K562 (cell line): Measurements from ENCODE around the gene LY6G6D. TPM values are rescaled to one million over a fixed set of nuclear protein-coding genes. Genes with fewer than 3 reads are reported as not detected.

ENCODE experiments used
- ARID1B ChIP-seq: fragments of 450-650 bp; IDR thresholded peaks from 2 replicates; pipeline ENCODE4 v1.6.1; 2016; ENCODE audit warnings: antibody characterized with exemption, mild to moderate bottlenecking, inconsistent platforms
- DNMT1 ChIP-seq: fragments of 450-650 bp; IDR thresholded peaks from 2 replicates; pipeline ENCODE4 v1.6.1; 2016; ENCODE audit warnings: antibody characterized with exemption, mild to moderate bottlenecking
- HMG20A ChIP-seq: fragments of 450-650 bp; formaldehyde crosslinking; conservative IDR thresholded peaks from 2 replicates; pipeline ENCODE4 v1.4.0; 2020; ENCODE audit warnings: mild to moderate bottlenecking, mixed read lengths
- MAFK ChIP-seq: IDR thresholded peaks from 2 replicates; pipeline ENCODE4 v1.6.1; 2011; ENCODE audit warnings: low read length, improper control_type of control experiment
- PRPF4 ChIP-seq: fragments of 200-400 bp; formaldehyde crosslinking; IDR thresholded peaks from one replicate; pipeline ENCODE4 v1.6.1; 2017; ENCODE audit warnings: low read length, low read depth, mild to moderate bottlenecking; ENCODE audit not compliant: insufficient read depth, poor library complexity, severe bottlenecking
- RBM15 ChIP-seq: fragments of 200-400 bp; formaldehyde crosslinking; IDR thresholded peaks from 2 replicates; pipeline ENCODE4 v1.6.1; 2018; ENCODE audit warnings: mild to moderate bottlenecking, low read length, moderate library complexity; ENCODE audit not compliant: insufficient read depth
- polyA plus RNA-seq, 8 experiments: library from polyadenylated mRNA; depleted of rRNA in 4 of 8; stranded (reverse) in 5 of 8; unstranded in 3 of 8; fragments of >200 nt; fragmentation: Nextera tagmentation in 2 of 8; fragmentation: Illumina TruSeq in 1 of 8; extraction: Ambion mirVana in 2 of 8; extraction: Trizol in 1 of 8; gene quantifications; 2 replicates each; pipeline versions ENCODE4 v1.2.1 to v1.2.3, GENCODE V29; 2011 to 2014; ENCODE audit warnings: inconsistent platforms in 1 of 8, missing spikeins in 1 of 8
- total RNA-seq, 7 experiments: library from RNA; depleted of rRNA in 6 of 7; stranded (reverse); fragments of >200 nt in 6 of 7; fragmentation: Illumina TruSeq in 2 of 7; extraction: Trizol in 2 of 7; gene quantifications; 2 replicates each; pipeline versions ENCODE4 v1.2.1 to v1.2.3, GENCODE V29; 2011 to 2021; ENCODE audit warnings: low replicate concordance in 1 of 7
- TF ChIP-seq, protein P1 (sequence below), 2 experiments: fragments of 450-650 bp in 1 of 2; sonication (generic) in 1 of 2; formaldehyde crosslinking in 1 of 2; IDR thresholded peaks; 2 replicates each; pipeline versions ENCODE4 v1.7.1 to v1.9.0; 2016 to 2022; ENCODE audit warnings: inconsistent platforms in 1 of 2, mild to moderate bottlenecking in 1 of 2, missing genetic modification reagents in 1 of 2
- TF ChIP-seq, protein P2 (sequence below): sonication (generic); formaldehyde crosslinking; IDR thresholded peaks from 2 replicates; pipeline ENCODE4 v1.8.0; 2022; ENCODE audit warnings: missing genetic modification reagents, mild to moderate bottlenecking, borderline replicate concordance
- TF ChIP-seq, protein P3 (sequence below): fragments of 450-650 bp; IDR thresholded peaks from 2 replicates; pipeline ENCODE4 v1.6.1; 2017; ENCODE audit warnings: antibody characterized with exemption
- TF ChIP-seq, protein P4 (sequence below): sonication (generic); formaldehyde crosslinking; IDR thresholded peaks from 2 replicates; pipeline ENCODE4 v1.8.1; 2023; ENCODE audit warnings: mild to moderate bottlenecking, missing genetic modification reagents

Gene LY6G6D
- total and polyA plus RNA-seq, 9 of the 15 experiments (the other 6 are each of a cell fraction or from before 2014, with no cell fraction given): 0.30 to 0.38 TPM; not detected in 7

DNA sequence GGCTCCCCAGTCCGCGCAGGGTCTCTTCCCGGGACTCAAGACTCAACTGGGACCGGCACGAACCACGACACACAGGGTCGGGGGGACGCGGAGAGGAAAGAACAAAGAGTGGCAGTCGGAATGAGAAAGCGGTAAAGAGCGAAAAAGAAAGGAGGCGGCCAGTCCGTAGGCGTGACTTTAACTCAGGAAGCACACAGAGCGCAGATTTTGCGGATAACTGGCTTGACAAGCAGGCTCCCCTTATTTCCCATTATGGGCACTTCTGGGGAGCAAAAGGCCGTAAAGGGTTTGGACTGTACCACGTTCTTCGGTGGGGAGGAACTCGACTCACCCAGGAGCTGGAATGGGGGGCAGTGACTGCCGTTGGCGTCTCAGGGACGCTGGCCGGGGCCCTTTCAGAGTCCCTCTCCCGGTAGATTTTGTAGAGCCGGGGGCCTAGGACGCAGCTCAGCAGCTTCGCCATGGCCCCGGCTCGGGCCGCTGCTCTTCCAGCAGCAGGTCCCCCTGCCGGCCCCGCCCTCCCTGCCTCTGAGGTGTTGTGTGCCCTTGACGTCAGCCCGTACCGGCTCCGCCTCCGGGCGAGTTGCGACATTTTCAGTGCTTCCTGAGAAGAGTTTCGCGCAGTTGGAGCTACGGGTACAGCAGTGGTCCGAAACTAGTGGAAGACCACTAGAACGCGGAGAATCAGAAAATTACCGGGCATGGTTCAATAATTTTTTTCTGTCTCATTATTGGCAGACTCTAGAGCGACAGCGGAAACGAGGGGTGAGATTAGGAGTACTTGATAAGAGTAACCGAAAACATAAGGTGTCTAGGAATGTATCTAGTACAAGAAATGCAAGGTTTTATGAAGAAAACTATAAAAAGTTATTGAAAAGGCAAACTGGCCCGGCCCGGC lies 12.1 kb upstream of the LY6G6D start, which contains the start of gene ABHD16A (continued):
- TF ChIP-seq, protein P1, sequence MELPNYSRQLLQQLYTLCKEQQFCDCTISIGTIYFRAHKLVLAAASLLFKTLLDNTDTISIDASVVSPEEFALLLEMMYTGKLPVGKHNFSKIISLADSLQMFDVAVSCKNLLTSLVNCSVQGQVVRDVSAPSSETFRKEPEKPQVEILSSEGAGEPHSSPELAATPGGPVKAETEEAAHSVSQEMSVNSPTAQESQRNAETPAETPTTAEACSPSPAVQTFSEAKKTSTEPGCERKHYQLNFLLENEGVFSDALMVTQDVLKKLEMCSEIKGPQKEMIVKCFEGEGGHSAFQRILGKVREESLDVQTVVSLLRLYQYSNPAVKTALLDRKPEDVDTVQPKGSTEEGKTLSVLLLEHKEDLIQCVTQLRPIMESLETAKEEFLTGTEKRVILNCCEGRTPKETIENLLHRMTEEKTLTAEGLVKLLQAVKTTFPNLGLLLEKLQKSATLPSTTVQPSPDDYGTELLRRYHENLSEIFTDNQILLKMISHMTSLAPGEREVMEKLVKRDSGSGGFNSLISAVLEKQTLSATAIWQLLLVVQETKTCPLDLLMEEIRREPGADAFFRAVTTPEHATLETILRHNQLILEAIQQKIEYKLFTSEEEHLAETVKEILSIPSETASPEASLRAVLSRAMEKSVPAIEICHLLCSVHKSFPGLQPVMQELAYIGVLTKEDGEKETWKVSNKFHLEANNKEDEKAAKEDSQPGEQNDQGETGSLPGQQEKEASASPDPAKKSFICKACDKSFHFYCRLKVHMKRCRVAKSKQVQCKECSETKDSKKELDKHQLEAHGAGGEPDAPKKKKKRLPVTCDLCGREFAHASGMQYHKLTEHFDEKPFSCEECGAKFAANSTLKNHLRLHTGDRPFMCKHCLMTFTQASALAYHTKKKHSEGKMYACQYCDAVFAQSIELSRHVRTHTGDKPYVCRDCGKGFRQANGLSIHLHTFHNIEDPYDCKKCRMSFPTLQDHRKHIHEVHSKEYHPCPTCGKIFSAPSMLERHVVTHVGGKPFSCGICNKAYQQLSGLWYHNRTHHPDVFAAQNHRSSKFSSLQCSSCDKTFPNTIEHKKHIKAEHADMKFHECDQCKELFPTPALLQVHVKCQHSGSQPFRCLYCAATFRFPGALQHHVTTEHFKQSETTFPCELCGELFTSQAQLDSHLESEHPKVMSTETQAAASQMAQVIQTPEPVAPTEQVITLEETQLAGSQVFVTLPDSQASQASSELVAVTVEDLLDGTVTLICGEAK (IDR thresholded peaks at IDR 0.05): peak; percentile 73
- TF ChIP-seq, protein P1 (CRISPR knock-in tag; IDR thresholded peaks at IDR 0.05): no peak
- TF ChIP-seq HMG20A (CRISPR knock-in tag): no peak
- TF ChIP-seq DNMT1: 0 out of 2 replicates have a peak, but pooled peaks have one; percentile 60
- TF ChIP-seq, protein P2, sequence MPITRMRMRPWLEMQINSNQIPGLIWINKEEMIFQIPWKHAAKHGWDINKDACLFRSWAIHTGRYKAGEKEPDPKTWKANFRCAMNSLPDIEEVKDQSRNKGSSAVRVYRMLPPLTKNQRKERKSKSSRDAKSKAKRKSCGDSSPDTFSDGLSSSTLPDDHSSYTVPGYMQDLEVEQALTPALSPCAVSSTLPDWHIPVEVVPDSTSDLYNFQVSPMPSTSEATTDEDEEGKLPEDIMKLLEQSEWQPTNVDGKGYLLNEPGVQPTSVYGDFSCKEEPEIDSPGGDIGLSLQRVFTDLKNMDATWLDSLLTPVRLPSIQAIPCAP (CRISPR knock-in tag): no peak; the same call in 1 of the 2 replicates
- TF ChIP-seq MAFK: peak; percentile 40; the same call in 1 of the 2 replicates
- peak; percentile 71 for TF ChIP-seq ARID1B
- no peak for TF ChIP-seq RBM15
- no peak for TF ChIP-seq PRPF4
- TF ChIP-seq, protein P3, sequence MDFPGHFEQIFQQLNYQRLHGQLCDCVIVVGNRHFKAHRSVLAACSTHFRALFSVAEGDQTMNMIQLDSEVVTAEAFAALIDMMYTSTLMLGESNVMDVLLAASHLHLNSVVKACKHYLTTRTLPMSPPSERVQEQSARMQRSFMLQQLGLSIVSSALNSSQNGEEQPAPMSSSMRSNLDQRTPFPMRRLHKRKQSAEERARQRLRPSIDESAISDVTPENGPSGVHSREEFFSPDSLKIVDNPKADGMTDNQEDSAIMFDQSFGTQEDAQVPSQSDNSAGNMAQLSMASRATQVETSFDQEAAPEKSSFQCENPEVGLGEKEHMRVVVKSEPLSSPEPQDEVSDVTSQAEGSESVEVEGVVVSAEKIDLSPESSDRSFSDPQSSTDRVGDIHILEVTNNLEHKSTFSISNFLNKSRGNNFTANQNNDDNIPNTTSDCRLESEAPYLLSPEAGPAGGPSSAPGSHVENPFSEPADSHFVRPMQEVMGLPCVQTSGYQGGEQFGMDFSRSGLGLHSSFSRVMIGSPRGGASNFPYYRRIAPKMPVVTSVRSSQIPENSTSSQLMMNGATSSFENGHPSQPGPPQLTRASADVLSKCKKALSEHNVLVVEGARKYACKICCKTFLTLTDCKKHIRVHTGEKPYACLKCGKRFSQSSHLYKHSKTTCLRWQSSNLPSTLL: no peak
- TF ChIP-seq, protein P4, sequence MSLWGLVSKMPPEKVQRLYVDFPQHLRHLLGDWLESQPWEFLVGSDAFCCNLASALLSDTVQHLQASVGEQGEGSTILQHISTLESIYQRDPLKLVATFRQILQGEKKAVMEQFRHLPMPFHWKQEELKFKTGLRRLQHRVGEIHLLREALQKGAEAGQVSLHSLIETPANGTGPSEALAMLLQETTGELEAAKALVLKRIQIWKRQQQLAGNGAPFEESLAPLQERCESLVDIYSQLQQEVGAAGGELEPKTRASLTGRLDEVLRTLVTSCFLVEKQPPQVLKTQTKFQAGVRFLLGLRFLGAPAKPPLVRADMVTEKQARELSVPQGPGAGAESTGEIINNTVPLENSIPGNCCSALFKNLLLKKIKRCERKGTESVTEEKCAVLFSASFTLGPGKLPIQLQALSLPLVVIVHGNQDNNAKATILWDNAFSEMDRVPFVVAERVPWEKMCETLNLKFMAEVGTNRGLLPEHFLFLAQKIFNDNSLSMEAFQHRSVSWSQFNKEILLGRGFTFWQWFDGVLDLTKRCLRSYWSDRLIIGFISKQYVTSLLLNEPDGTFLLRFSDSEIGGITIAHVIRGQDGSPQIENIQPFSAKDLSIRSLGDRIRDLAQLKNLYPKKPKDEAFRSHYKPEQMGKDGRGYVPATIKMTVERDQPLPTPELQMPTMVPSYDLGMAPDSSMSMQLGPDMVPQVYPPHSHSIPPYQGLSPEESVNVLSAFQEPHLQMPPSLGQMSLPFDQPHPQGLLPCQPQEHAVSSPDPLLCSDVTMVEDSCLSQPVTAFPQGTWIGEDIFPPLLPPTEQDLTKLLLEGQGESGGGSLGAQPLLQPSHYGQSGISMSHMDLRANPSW (CRISPR knock-in tag): no peak; the same call in 1 of the 2 replicates
